ENCODE data around the gene XPR1.

XPR1 gene

DNA sequence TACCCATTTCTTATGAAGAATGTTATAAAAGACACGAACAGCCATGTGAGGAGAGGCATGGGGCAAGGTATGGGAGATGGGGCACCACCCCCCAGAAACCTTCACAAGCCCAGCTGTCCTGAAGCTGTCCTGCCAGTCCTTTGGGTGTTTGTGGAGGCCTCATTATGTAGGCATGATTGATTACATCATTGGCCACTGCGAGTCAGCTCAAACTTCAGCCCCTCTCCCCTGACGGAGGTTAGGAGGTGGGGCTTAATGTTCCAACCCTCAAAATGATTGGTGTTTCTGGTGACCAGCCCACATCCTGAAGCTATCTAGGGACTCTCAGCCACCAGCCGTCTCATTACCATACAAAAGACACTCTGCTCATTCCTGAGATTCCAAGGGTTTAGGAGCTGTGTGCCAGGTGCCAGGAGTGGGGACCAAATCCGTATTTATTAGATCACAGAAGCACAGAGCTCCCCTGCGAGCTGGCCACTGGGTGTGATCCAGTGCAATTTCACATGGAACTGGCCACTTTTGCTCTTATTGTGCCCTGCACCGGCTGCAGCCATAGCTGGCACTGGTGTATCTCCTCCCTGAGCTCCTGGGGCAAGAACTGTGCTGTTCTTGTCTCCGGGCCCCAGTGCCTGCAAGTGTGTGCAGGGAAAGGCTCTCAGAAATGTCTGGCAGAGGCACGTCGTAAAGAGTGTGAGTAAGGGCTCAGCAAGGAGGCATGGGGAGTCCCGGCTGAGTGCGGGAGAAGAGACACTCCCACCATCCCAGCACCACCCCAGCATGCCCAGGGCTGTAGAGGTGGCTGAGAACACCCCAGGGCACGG, 291.4 kb downstream of the XPR1 start:
- H3K4me3 ChIP-seq (ENCODE audit: low read length in 2 of 2): no peak overlapping the region
- H3K4me1 ChIP-seq (ENCODE audit: control insufficient read depth, insufficient read depth, low read length): peaks cover 29% of the 10 kb centered on the region
- H3K9me3 ChIP-seq (ENCODE audit: control insufficient read depth in 2 of 2, low read length in 2 of 2): no peaks in the 10 kb centered on the region
- no peaks in the 10 kb centered on the region for H3K27me3 ChIP-seq (ENCODE audit: control insufficient read depth in 1 of 2, insufficient read depth in 2 of 2, low read length in 2 of 2)
- H3K9ac ChIP-seq (ENCODE audit: low read length in 2 of 2): no peak overlapping the region
- peaks cover 2 to 9% of the 10 kb centered on the region in 2 donors for H3K36me3 ChIP-seq (ENCODE audit: control insufficient read depth in 2 of 2, insufficient read depth in 2 of 2, low read length in 2 of 2)
- H3K27ac ChIP-seq (ENCODE audit: low read length): no peak overlapping the region

DNA sequence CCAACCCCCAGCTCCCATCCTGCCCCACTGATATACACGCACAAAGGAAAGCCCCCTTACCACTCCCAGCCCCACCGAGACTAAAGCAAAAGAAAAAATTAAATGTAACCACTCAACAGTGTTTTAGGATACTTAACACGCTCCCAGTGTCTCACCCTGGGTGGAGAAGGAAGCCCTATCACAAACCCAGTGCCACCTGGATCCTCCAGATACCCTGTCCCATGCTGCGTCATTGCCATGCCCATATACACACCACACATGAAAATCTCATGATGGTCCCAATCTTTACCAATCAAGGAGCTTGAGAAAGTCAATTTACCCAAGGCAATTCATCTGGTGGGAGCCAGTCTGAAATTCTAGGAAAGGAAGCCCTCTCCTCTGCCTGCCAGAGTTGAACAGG, 292.1 kb downstream of the XPR1 start:
- no peak overlapping the region for H3K4me3 ChIP-seq (ENCODE audit: low read length in 2 of 2)
- H3K9ac ChIP-seq (ENCODE audit: low read length in 2 of 2): no peak overlapping the region
- peaks cover 0 to 3% of the 10 kb centered on the region in 2 donors for H3K36me3 ChIP-seq (ENCODE audit: control insufficient read depth in 2 of 2, insufficient read depth in 2 of 2, low read length in 2 of 2)
- H3K27me3 ChIP-seq (ENCODE audit: control insufficient read depth in 1 of 2, insufficient read depth in 2 of 2, low read length in 2 of 2): no peaks in the 10 kb centered on the region
- peaks cover 36% of the 10 kb centered on the region for H3K4me1 ChIP-seq (ENCODE audit: control insufficient read depth, insufficient read depth, low read length)
- H3K9me3 ChIP-seq (ENCODE audit: control insufficient read depth in 2 of 2, low read length in 2 of 2): no peaks in the 10 kb centered on the region
- H3K27ac ChIP-seq (ENCODE audit: low read length): no peak overlapping the region

- peaks cover 45% of the 10 kb centered on the region for H3K4me1 ChIP-seq (ENCODE audit: control insufficient read depth, insufficient read depth, low read length)
- H3K4me3 ChIP-seq (ENCODE audit: low read length in 2 of 2): no peak overlapping the region
- no peaks in the 10 kb centered on the region for H3K9me3 ChIP-seq (ENCODE audit: control insufficient read depth in 2 of 2, low read length in 2 of 2)
- no peaks in the 10 kb centered on the region for H3K27me3 ChIP-seq (ENCODE audit: control insufficient read depth in 1 of 2, insufficient read depth in 2 of 2, low read length in 2 of 2)
- H3K27ac ChIP-seq (ENCODE audit: low read length): no peak overlapping the region
- H3K9ac ChIP-seq (ENCODE audit: low read length in 2 of 2): no peak overlapping the region
- peaks cover 0 to 5% of the 10 kb centered on the region in 2 donors for H3K36me3 ChIP-seq (ENCODE audit: control insufficient read depth in 2 of 2, insufficient read depth in 2 of 2, low read length in 2 of 2)
Observed at GRCh38 chr1:180924939-180925338, 293.1 kb downstream of the XPR1 start.

DNA sequence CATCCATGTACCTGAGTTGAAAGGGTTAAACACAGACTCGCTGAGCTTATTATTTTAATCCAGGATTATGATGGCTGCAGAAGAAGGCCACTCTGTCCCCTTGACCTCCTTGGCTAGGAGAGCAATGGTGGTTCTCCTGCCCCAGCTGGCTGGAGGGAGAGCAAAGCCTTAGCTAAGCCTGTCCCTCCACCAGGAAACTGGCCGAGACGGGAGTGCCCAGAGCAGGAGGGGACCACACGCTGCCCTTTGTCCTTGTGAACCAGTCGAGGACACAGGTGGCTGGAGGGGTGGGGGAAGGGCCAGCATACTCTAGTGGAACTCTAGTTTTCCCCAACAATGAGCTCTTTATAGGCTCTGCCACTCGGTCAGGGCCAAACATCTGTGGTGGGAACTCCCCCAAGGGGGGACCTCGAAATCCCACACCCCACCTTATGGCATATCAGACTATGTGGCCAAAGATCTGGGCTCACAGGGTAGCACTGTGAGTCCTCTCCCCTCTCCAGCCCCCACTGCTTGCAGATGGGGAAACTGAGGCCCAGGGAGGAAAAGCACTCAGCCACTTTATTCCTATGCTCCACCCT, 293.7 kb downstream of the XPR1 start:
- H3K27ac ChIP-seq (ENCODE audit: low read length): peak overlapping the region; percentile 94
- H3K4me1 ChIP-seq (ENCODE audit: control insufficient read depth, insufficient read depth, low read length): peaks cover 45% of the 10 kb centered on the region
- H3K36me3 ChIP-seq (ENCODE audit: control insufficient read depth in 2 of 2, insufficient read depth in 2 of 2, low read length in 2 of 2): peaks cover 2 to 8% of the 10 kb centered on the region in 2 donors
- peak overlapping the region; percentile 42 to 52 for H3K9ac ChIP-seq (ENCODE audit: low read length in 2 of 2)
- H3K27me3 ChIP-seq (ENCODE audit: control insufficient read depth in 1 of 2, insufficient read depth in 2 of 2, low read length in 2 of 2): no peaks in the 10 kb centered on the region
- no peaks in the 10 kb centered on the region for H3K9me3 ChIP-seq (ENCODE audit: control insufficient read depth in 2 of 2, low read length in 2 of 2)
- no peak overlapping the region for H3K4me3 ChIP-seq (ENCODE audit: low read length in 2 of 2)

DNA sequence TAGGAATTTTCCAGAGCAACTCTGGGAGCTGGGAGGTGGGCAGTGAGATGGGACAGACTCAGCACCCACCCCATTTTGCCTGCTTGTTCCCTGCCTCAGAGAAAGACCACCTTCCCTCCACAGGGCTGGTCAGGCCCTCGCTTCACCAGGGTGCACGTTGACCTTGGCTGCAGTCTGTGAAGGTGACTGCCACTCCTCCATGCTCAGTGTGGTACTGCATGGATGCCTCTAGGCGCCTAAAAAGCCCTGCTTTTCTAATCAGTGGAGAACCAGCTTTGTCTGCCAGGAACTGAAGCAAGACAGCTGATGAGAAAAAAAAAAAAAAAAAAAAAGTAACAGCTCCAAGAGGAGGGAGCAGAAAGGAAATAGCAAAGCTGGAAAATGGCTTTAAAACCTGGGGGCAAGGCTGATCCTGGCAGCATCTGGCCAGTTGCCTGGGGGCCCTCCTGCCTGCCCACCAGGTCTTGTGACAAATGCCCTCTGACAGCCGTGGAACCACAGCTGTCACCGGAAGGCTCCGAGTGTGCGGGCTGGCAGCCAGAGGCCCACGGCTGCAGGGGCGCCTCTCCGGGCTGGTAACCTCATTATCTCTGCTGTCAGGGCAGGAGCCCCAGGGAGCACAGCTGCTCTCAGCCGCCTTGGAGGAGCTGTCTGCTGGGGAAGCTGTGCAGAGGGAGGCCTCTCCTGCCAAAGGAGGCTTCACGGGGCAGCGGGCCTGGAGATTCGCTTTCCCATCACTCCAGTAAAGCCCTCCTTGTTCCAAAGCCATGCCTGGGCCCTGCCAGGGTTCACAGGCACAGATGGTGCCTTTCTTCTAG, 294.6 kb downstream of the XPR1 start:
- peak overlapping the region; percentile 33 to 54 for H3K4me3 ChIP-seq (ENCODE audit: low read length in 2 of 2)
- H3K27ac ChIP-seq (ENCODE audit: low read length): peak overlapping the region; percentile 94
- peaks cover 45% of the 10 kb centered on the region for H3K4me1 ChIP-seq (ENCODE audit: control insufficient read depth, insufficient read depth, low read length)
- H3K36me3 ChIP-seq (ENCODE audit: control insufficient read depth in 2 of 2, insufficient read depth in 2 of 2, low read length in 2 of 2): peaks cover 3 to 10% of the 10 kb centered on the region in 2 donors
- H3K9ac ChIP-seq (ENCODE audit: low read length in 2 of 2): peak overlapping the region; percentile 52 to 64
- H3K27me3 ChIP-seq (ENCODE audit: control insufficient read depth in 1 of 2, insufficient read depth in 2 of 2, low read length in 2 of 2): no peaks in the 10 kb centered on the region
- no peaks in the 10 kb centered on the region for H3K9me3 ChIP-seq (ENCODE audit: control insufficient read depth in 2 of 2, low read length in 2 of 2)

- Histone ChIP-seq H3K27ac (ENCODE audit: low read length) (peak overlapping the region; percentile 94), H3K4me3 (ENCODE audit: low read length in 2 of 2) (peak overlapping the region; percentile 33 to 54), H3K27me3 (ENCODE audit: control insufficient read depth in 1 of 2, insufficient read depth in 2 of 2, low read length in 2 of 2) (no peaks in the 10 kb centered on the region), H3K4me1 (ENCODE audit: control insufficient read depth, insufficient read depth, low read length) (peaks cover 45% of the 10 kb centered on the region), H3K9me3 (ENCODE audit: control insufficient read depth in 2 of 2, low read length in 2 of 2) (no peaks in the 10 kb centered on the region), H3K9ac (ENCODE audit: low read length in 2 of 2) (peak overlapping the region; percentile 52 to 64), H3K36me3 (ENCODE audit: control insufficient read depth in 2 of 2, insufficient read depth in 2 of 2, low read length in 2 of 2) (peaks cover 5 to 14% of the 10 kb centered on the region in 2 donors)
Observed at GRCh38 chr1:180927348-180927747, 295.5 kb downstream of the XPR1 start.

GRCh38 chr1:180927841-180928240, 296.0 kb downstream of the XPR1 start:
- Histone ChIP-seq H3K9ac (ENCODE audit: low read length in 2 of 2) (peak overlapping the region; percentile 43 to 64), H3K27me3 (ENCODE audit: control insufficient read depth in 1 of 2, insufficient read depth in 2 of 2, low read length in 2 of 2) (no peaks in the 10 kb centered on the region), H3K4me3 (ENCODE audit: low read length in 2 of 2) (no peak overlapping the region), H3K9me3 (ENCODE audit: control insufficient read depth in 2 of 2, low read length in 2 of 2) (no peaks in the 10 kb centered on the region), H3K4me1 (ENCODE audit: control insufficient read depth, insufficient read depth, low read length) (peaks cover 45% of the 10 kb centered on the region), H3K36me3 (ENCODE audit: control insufficient read depth in 2 of 2, insufficient read depth in 2 of 2, low read length in 2 of 2) (peaks cover 5 to 14% of the 10 kb centered on the region in 2 donors), H3K27ac (ENCODE audit: low read length) (peak overlapping the region; percentile 94)

DNA sequence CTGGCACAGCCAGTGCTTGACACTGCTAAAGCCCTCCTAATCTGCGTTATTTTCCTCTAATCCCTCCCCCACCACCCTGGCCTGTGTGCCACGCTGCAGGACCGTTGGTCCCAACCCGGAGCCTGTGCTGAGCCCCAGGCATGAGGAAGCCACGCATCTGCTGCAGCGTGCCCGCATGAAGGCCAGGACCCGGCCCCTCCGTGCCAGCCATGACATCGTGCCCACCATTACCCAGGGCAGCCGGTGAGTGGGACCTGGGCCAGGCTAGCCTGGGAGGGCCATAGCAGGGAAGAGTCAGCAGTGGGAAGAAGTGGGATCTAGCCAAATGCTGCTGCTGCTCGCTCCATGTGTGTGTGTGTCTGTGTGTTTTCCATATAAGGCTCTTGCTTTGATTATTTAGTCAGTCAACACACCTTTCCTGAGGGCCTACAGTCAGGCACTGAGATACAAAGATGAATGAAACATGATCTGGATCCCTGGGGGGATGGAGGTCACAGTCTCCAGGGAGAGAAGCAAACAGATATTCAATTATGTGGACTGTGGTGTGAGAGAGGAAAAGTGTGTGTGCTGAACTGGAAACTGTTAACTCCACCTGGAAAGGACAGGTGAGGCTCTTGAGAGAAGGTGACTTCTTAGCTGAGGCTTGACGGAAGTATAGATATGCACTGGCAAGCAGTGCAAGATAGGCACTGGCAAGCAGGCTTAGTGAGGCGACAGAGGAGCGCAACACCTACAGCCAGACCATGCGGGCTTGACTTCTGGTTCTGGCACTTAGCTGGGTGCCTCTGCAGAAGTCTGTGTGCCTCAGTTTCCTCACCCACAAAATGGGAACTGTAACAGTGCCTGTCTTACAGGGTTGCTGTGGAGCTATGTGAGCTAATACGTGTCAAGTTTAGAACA, 296.8 kb downstream of the XPR1 start:
- Histone ChIP-seq H3K27me3 (ENCODE audit: control insufficient read depth in 1 of 2, insufficient read depth in 2 of 2, low read length in 2 of 2) (no peaks in the 10 kb centered on the region), H3K9me3 (ENCODE audit: control insufficient read depth in 2 of 2, low read length in 2 of 2) (no peaks in the 10 kb centered on the region), H3K4me1 (ENCODE audit: control insufficient read depth, insufficient read depth, low read length) (peaks cover 45% of the 10 kb centered on the region), H3K9ac (ENCODE audit: low read length in 2 of 2) (peak overlapping the region in 1 of 2 donors; percentile 19), H3K36me3 (ENCODE audit: control insufficient read depth in 2 of 2, insufficient read depth in 2 of 2, low read length in 2 of 2) (peaks cover 5 to 17% of the 10 kb centered on the region in 2 donors), H3K4me3 (ENCODE audit: low read length in 2 of 2) (peak overlapping the region in 1 of 2 donors; percentile 22), H3K27ac (ENCODE audit: low read length) (peak overlapping the region; percentile 94)

DNA sequence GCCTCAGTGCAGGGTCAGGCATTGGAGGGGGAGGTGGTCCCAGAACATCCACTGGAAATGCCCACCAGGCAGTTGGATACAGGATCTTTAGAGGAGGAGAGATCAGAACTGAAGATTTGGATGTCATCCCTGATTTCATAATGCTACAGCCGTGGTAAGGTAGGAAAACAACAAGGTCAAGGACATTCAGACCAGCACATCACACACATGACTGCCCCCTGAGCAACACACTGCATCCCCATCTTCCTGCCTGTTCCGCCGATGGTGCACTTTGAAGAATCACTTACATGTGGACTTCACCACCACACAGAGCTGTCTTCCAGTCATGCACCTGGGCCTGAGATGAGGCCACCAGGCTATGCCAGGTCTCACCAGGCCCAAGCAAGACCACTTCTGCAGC, 297.6 kb downstream of the XPR1 start:
- peaks cover 5 to 19% of the 10 kb centered on the region in 2 donors for H3K36me3 ChIP-seq (ENCODE audit: control insufficient read depth in 2 of 2, insufficient read depth in 2 of 2, low read length in 2 of 2)
- H3K27ac ChIP-seq (ENCODE audit: low read length): peak overlapping the region; percentile 94
- H3K27me3 ChIP-seq (ENCODE audit: control insufficient read depth in 1 of 2, insufficient read depth in 2 of 2, low read length in 2 of 2): no peaks in the 10 kb centered on the region
- no peak overlapping the region for H3K4me3 ChIP-seq (ENCODE audit: low read length in 2 of 2)
- peak overlapping the region in 1 of 2 donors; percentile 21 for H3K9ac ChIP-seq (ENCODE audit: low read length in 2 of 2)
- peaks cover 45% of the 10 kb centered on the region for H3K4me1 ChIP-seq (ENCODE audit: control insufficient read depth, insufficient read depth, low read length)
- no peaks in the 10 kb centered on the region for H3K9me3 ChIP-seq (ENCODE audit: control insufficient read depth in 2 of 2, low read length in 2 of 2)

DNA sequence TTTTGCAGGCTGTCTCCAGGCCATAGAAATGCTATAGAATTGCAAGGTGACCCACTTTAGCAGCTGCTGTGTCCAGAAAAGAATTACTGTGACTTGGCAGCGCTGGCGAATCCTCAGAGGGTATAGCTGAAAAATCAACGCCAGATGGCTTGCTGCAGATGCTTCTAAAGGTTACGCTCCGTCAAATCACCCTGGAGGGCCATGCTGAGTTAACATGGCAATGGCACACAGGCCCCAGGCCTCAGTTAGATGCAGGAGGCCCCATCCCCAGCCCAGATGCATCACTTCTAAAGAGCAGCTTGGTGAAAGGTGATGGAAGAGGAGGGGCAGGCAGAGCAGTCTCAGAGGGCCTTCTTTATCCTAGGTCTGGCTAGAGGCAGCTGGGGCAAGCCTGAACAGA, 298.9 kb downstream of the XPR1 start:
- H3K9ac ChIP-seq (ENCODE audit: low read length in 2 of 2): no peak overlapping the region
- H3K9me3 ChIP-seq (ENCODE audit: control insufficient read depth in 2 of 2, low read length in 2 of 2): no peaks in the 10 kb centered on the region
- H3K36me3 ChIP-seq (ENCODE audit: control insufficient read depth in 2 of 2, insufficient read depth in 2 of 2, low read length in 2 of 2): peaks cover 7 to 29% of the 10 kb centered on the region in 2 donors
- H3K4me1 ChIP-seq (ENCODE audit: control insufficient read depth, insufficient read depth, low read length): peaks cover 41% of the 10 kb centered on the region
- H3K4me3 ChIP-seq (ENCODE audit: low read length in 2 of 2): no peak overlapping the region
- H3K27me3 ChIP-seq (ENCODE audit: control insufficient read depth in 1 of 2, insufficient read depth in 2 of 2, low read length in 2 of 2): no peaks in the 10 kb centered on the region
- H3K27ac ChIP-seq (ENCODE audit: low read length): no peak overlapping the region
